Activated CD4-positive, alpha-beta memory T cell treated with anti-CD3 and anti-CD28 coated beads, Interleukin-2, amount 10 ng/mL, durations not matched to agents 7 days and 5 days (primary cell): ENCODE results near the gene TMCC1. TPM values are rescaled to one million over a fixed set of nuclear protein-coding genes. Genes with fewer than 3 reads are reported as not detected.

Source experiments
- CTCF ChIA-PET: fragments of 350-600 bp; sonication (Branson Sonifier 250); formaldehyde crosslinking; loops from one replicate; lab custom pipeline; 2021; ENCODE audit warnings: antibody characterized with exemption, inconsistent platforms; lab: Charles Lee
- POLR2A ChIA-PET: fragments of 350-600 bp; sonication (Branson Sonifier 250); formaldehyde crosslinking; loops from one replicate; lab custom pipeline; 2021; ENCODE audit warnings: antibody characterized with exemption; lab: Charles Lee
- DNase-seq: peaks from one replicate; pipeline ENCODE4 v3.0.0-alpha.2; 2020
- H3K27ac Mint-ChIP-seq: one replicate; pipeline ENCODE4 v1.8.0; 2021; ENCODE audit warnings: mild to moderate bottlenecking, mixed read lengths
- H3K27me3 Mint-ChIP-seq: one replicate; pipeline ENCODE4 v1.8.0; 2021; ENCODE audit warnings: mixed read lengths
- H3K36me3 Mint-ChIP-seq: one replicate; pipeline ENCODE4 v1.8.0; 2021; ENCODE audit warnings: low read depth, mixed read lengths
- H3K4me1 Mint-ChIP-seq: one replicate; pipeline ENCODE4 v1.8.0; 2021; ENCODE audit warnings: mixed read lengths
- H3K4me3 Mint-ChIP-seq: one replicate; pipeline ENCODE4 v1.8.0; 2021; ENCODE audit warnings: mild to moderate bottlenecking, mixed read lengths
- H3K9me3 Mint-ChIP-seq: one replicate; pipeline ENCODE4 v1.8.0; 2021; ENCODE audit warnings: mixed read lengths
- total RNA-seq, 2 experiments: library from RNA; stranded (reverse); gene quantifications; one replicate each; pipeline ENCODE4 v1.2.3, GENCODE V29; 2021

Gene TMCC1
- 10 to 100 TPM; 18.5 to 20.4 TPM for total RNA-seq

GRCh38 chr3:129893581-129894070, at the start of gene TMCC1:
Gene TMCC1, minus strand, starts transcription at chr3:129893711.
- H3K9me3 Mint-ChIP-seq: no peaks in the 10 kb centered on the region
- POLR2A ChIA-PET: interaction anchor here (0.6 to 2.2 kb wide), 5 partner anchors 9 to 581 kb away, joined by 3 to 7 read pairs (median 5); no protein-coding TSS in a partner anchor
- DNase-seq: peak; percentile 88
- H3K27me3 Mint-ChIP-seq: no peaks in the 10 kb centered on the region
- no peaks in the 10 kb centered on the region for H3K36me3 Mint-ChIP-seq
- H3K4me3 Mint-ChIP-seq: peak within 1 kb of the TSS; percentile 87
- peaks cover 33% of the 10 kb centered on the region for H3K4me1 Mint-ChIP-seq
- CTCF ChIA-PET: interaction anchor here (0.9 to 1.0 kb wide), 2 partner anchors 49 to 66 kb away, joined by 3 read pairs; no protein-coding TSS in a partner anchor
- H3K27ac Mint-ChIP-seq: peak within 1 kb of the TSS; percentile 76

- Mint-ChIP-seq H3K9me3 (no peaks in the 10 kb centered on the region), H3K27me3 (peaks cover 11% of the 10 kb centered on the region), H3K36me3 (no peaks in the 10 kb centered on the region), H3K27ac (no peak overlapping the region), H3K4me3 (no peak overlapping the region), H3K4me1 (peaks cover 9% of the 10 kb centered on the region)
- CTCF ChIA-PET: interaction anchor here (0.7 to 4.1 kb wide), 9 partner anchors 9 to 312 kb away, joined by 3 to 32 read pairs (median 4); partner anchors contain the start of gene TMCC1
- POLR2A ChIA-PET: no interaction called here
- no peak for DNase-seq
Observed at GRCh38 chr3:129943020-129943419, 49.5 kb upstream of the TMCC1 start.

- CTCF ChIA-PET: interaction anchor here (0.7 to 4.1 kb wide), 9 partner anchors 8 to 311 kb away, joined by 3 to 32 read pairs (median 6); partner anchors contain the start of gene TMCC1
- Mint-ChIP-seq H3K4me3 (no peak overlapping the region), H3K36me3 (no peaks in the 10 kb centered on the region), H3K27me3 (peaks cover 8% of the 10 kb centered on the region), H3K27ac (no peak overlapping the region), H3K9me3 (no peaks in the 10 kb centered on the region), H3K4me1 (peaks cover 12% of the 10 kb centered on the region)
- POLR2A ChIA-PET: no interaction called here
- DNase-seq: peak; percentile 36
Observed at GRCh38 chr3:129942296-129942695, 48.8 kb upstream of the TMCC1 start.

GRCh38 chr3:129940086-129940485, 46.6 kb upstream of the TMCC1 start:
- Mint-ChIP-seq H3K9me3 (no peaks in the 10 kb centered on the region), H3K4me3 (no peak overlapping the region), H3K36me3 (no peaks in the 10 kb centered on the region), H3K4me1 (peaks cover 20% of the 10 kb centered on the region), H3K27ac (no peak overlapping the region), H3K27me3 (peaks cover 8% of the 10 kb centered on the region)
- POLR2A ChIA-PET: no interaction called here
- DNase-seq: no peak
- CTCF ChIA-PET: interaction anchor here (3.9 kb wide), 1 partner anchor 158 kb away, joined by 32 read pairs; no protein-coding TSS in a partner anchor

- peaks cover 21% of the 10 kb centered on the region for H3K4me1 Mint-ChIP-seq
- H3K9me3 Mint-ChIP-seq: no peaks in the 10 kb centered on the region
- ChIA-PET POLR2A (no interaction called here), CTCF (interaction anchor here (0.6 to 0.7 kb wide), 2 partner anchors 102 to 289 kb away, joined by 3 to 4 read pairs; no protein-coding TSS in a partner anchor)
- no peak overlapping the region for H3K4me3 Mint-ChIP-seq
- H3K27ac Mint-ChIP-seq: no peak overlapping the region
- H3K36me3 Mint-ChIP-seq: no peaks in the 10 kb centered on the region
- H3K27me3 Mint-ChIP-seq: peaks cover 2% of the 10 kb centered on the region
- no peak for DNase-seq
Observed at GRCh38 chr3:129938140-129938930, 44.8 kb upstream of the TMCC1 start.

- ChIA-PET POLR2A (no interaction called here), CTCF (interaction anchor here (0.6 kb wide), 1 partner anchor 101 kb away, joined by 3 read pairs; no protein-coding TSS in a partner anchor)
- H3K4me1 Mint-ChIP-seq: peaks cover 21% of the 10 kb centered on the region
- H3K36me3 Mint-ChIP-seq: no peaks in the 10 kb centered on the region
- no peak for DNase-seq
- H3K9me3 Mint-ChIP-seq: no peaks in the 10 kb centered on the region
- no peak overlapping the region for H3K4me3 Mint-ChIP-seq
- H3K27ac Mint-ChIP-seq: no peak overlapping the region
- peaks cover 2% of the 10 kb centered on the region for H3K27me3 Mint-ChIP-seq
Observed at GRCh38 chr3:129937717-129938116, 44.2 kb upstream of the TMCC1 start.

- Mint-ChIP-seq H3K27me3 (no peaks in the 10 kb centered on the region), H3K4me3 (peak overlapping the region; percentile 56), H3K27ac (no peak overlapping the region), H3K4me1 (peaks cover 21% of the 10 kb centered on the region), H3K9me3 (no peaks in the 10 kb centered on the region), H3K36me3 (no peaks in the 10 kb centered on the region)
- peak; percentile 36 for DNase-seq
- ChIA-PET CTCF (no interaction called here), POLR2A (no interaction called here)
Observed at GRCh38 chr3:129936757-129937156, 43.2 kb upstream of the TMCC1 start.

- CTCF ChIA-PET: interaction anchor here (0.6 to 2.4 kb wide), 10 partner anchors 9 to 444 kb away, joined by 3 to 12 read pairs (median 4); no protein-coding TSS in a partner anchor
- Mint-ChIP-seq H3K36me3 (peaks cover 3% of the 10 kb centered on the region), H3K4me3 (no peak overlapping the region), H3K4me1 (peaks cover 12% of the 10 kb centered on the region), H3K27ac (no peak overlapping the region), H3K9me3 (peaks cover 6% of the 10 kb centered on the region), H3K27me3 (peaks cover 3% of the 10 kb centered on the region)
- POLR2A ChIA-PET: interaction anchor here (1.0 kb wide), 1 partner anchor 15 kb away, joined by 3 read pairs; no protein-coding TSS in a partner anchor
- peak; percentile 25 for DNase-seq
Observed at GRCh38 chr3:129934234-129935123, 41.0 kb upstream of the TMCC1 start.

- peaks cover 4% of the 10 kb centered on the region for H3K27me3 Mint-ChIP-seq
- H3K4me3 Mint-ChIP-seq: no peak overlapping the region
- no peak overlapping the region for H3K27ac Mint-ChIP-seq
- no peak for DNase-seq
- H3K9me3 Mint-ChIP-seq: peaks cover 8% of the 10 kb centered on the region
- ChIA-PET CTCF (interaction anchor here (0.8 to 2.4 kb wide), 8 partner anchors 9 to 443 kb away, joined by 3 to 12 read pairs (median 4); no protein-coding TSS in a partner anchor), POLR2A (interaction anchor here (1.0 kb wide), 1 partner anchor 14 kb away, joined by 3 read pairs; no protein-coding TSS in a partner anchor)
- H3K4me1 Mint-ChIP-seq: peaks cover 12% of the 10 kb centered on the region
- H3K36me3 Mint-ChIP-seq: peaks cover 4% of the 10 kb centered on the region
Observed at GRCh38 chr3:129933471-129933870, 40.0 kb upstream of the TMCC1 start.

GRCh38 chr3:129929383-129929782, 35.9 kb upstream of the TMCC1 start:
- Mint-ChIP-seq H3K4me3 (no peak overlapping the region), H3K27ac (no peak overlapping the region), H3K4me1 (peaks cover under 1% of the 10 kb centered on the region), H3K27me3 (peaks cover 7% of the 10 kb centered on the region), H3K9me3 (peaks cover 8% of the 10 kb centered on the region), H3K36me3 (peaks cover 4% of the 10 kb centered on the region)
- CTCF ChIA-PET: interaction anchor here (1.1 kb wide), 1 partner anchor 13 kb away, joined by 3 read pairs; no protein-coding TSS in a partner anchor
- no peak for DNase-seq
- POLR2A ChIA-PET: no interaction called here

GRCh38 chr3:129927072-129927471, 33.6 kb upstream of the TMCC1 start:
- Mint-ChIP-seq H3K36me3 (peaks cover 4% of the 10 kb centered on the region), H3K27me3 (peaks cover 10% of the 10 kb centered on the region), H3K4me3 (no peak overlapping the region), H3K27ac (no peak overlapping the region), H3K4me1 (no peaks in the 10 kb centered on the region), H3K9me3 (peaks cover 8% of the 10 kb centered on the region)
- no peak for DNase-seq
- POLR2A ChIA-PET: no interaction called here
- CTCF ChIA-PET: interaction anchor here (0.7 kb wide), 1 partner anchor 300 kb away, joined by 3 read pairs; no protein-coding TSS in a partner anchor

GRCh38 chr3:129919806-129920205, 26.3 kb upstream of the TMCC1 start:
- DNase-seq: no peak
- no peak overlapping the region for H3K27ac Mint-ChIP-seq
- H3K9me3 Mint-ChIP-seq: peaks cover 16% of the 10 kb centered on the region
- H3K4me1 Mint-ChIP-seq: no peaks in the 10 kb centered on the region
- H3K4me3 Mint-ChIP-seq: no peak overlapping the region
- H3K27me3 Mint-ChIP-seq: peaks cover 9% of the 10 kb centered on the region
- ChIA-PET POLR2A (interaction anchor here (0.9 kb wide), 1 partner anchor 14 kb away, joined by 3 read pairs; no protein-coding TSS in a partner anchor), CTCF (no interaction called here)
- peaks cover 6% of the 10 kb centered on the region for H3K36me3 Mint-ChIP-seq
